GM21447 (cell line): ENCODE results near the gene PAPSS2.
"Not testable (repeated sequence)": the region's sequence is repeated elsewhere in the genome, so short reads cannot be mapped to it uniquely, and the experiment has no call there.

Experiments
- ATAC-seq: cut with Tn5 transposase; IDR thresholded peaks from one replicate; pipeline ENCODE4 v1.9.1; 2021; ENCODE audit not compliant: unreplicated experiment

Gene PAPSS2

GRCh38 chr10:87702260-87702972 lies 42.7 kb downstream of the PAPSS2 start:
- no peak for ATAC-seq

GRCh38 chr10:87702973-87703294 lies 43.3 kb downstream of the PAPSS2 start:
- ATAC-seq = no peak

GRCh38 chr10:87703771-87704170 lies 44.1 kb downstream of the PAPSS2 start:
- ATAC-seq = no peak

GRCh38 chr10:87705339-87705738 lies 45.7 kb downstream of the PAPSS2 start:
- no peak for ATAC-seq

GRCh38 chr10:87706731-87707130 lies 47.1 kb downstream of the PAPSS2 start:
- no peak for ATAC-seq

- no peak for ATAC-seq
Observed at GRCh38 chr10:87707254-87707653, 47.6 kb downstream of the PAPSS2 start.

- ATAC-seq = no peak
Observed at GRCh38 chr10:87712913-87713616, 53.4 kb downstream of the PAPSS2 start.

- no peak for ATAC-seq
Observed at GRCh38 chr10:87713707-87714106, 54.0 kb downstream of the PAPSS2 start.

- no peak for ATAC-seq
Observed at GRCh38 chr10:87715552-87716347, 56.1 kb downstream of the PAPSS2 start.

- ATAC-seq = no peak
Observed at GRCh38 chr10:87716348-87716670, 56.6 kb downstream of the PAPSS2 start.

GRCh38 chr10:87720665-87721064 lies 61.0 kb downstream of the PAPSS2 start:
- ATAC-seq = no peak

GRCh38 chr10:87721781-87722180 lies 62.1 kb downstream of the PAPSS2 start:
- no peak for ATAC-seq

GRCh38 chr10:87722716-87723115 lies 63.0 kb downstream of the PAPSS2 start:
- ATAC-seq = no peak

GRCh38 chr10:87723500-87723899 lies 63.8 kb downstream of the PAPSS2 start:
- no peak for ATAC-seq

- no peak for ATAC-seq
Observed at GRCh38 chr10:87724789-87725188, 65.1 kb downstream of the PAPSS2 start.

- ATAC-seq = no peak
Observed at GRCh38 chr10:87729940-87730339, 70.3 kb downstream of the PAPSS2 start.

GRCh38 chr10:87733081-87733480 lies 73.4 kb downstream of the PAPSS2 start:
- ATAC-seq = no peak

GRCh38 chr10:87734987-87735827 lies 75.5 kb downstream of the PAPSS2 start:
- ATAC-seq = no peak

- not testable (repeated sequence) for ATAC-seq
Observed at GRCh38 chr10:87738253-87738652, 78.6 kb downstream of the PAPSS2 start.

- no peak for ATAC-seq
Observed at GRCh38 chr10:87739703-87740102, 80.0 kb downstream of the PAPSS2 start.

- ATAC-seq = no peak
Observed at GRCh38 chr10:87740254-87740655, 80.6 kb downstream of the PAPSS2 start.
